ENCODE data around the gene CLCN1. TPM values are rescaled to one million over a fixed set of nuclear protein-coding genes. Genes with fewer than 3 reads are reported as not detected.

CLCN1 gene
- total RNA-seq, 4 donors from 2014 or later, result 0.92 to 2.9 (median 1.7) TPM

- in situ Hi-C loops (cut with MboI; ENCODE audit: low sequenced_read_pairs in 4 of 4), result no loop called here
- Histone ChIP-seq H3K27me3 (no peaks in the 10 kb centered on the region), H3K4me3 (no peak overlapping the region), H3K27ac (no peak overlapping the region), H3K9me3 (no peaks in the 10 kb centered on the region), H3K4me1 (peaks cover 13 to 21% of the 10 kb centered on the region in 2 donors), H3K36me3 (peaks cover 0 to 9% of the 10 kb centered on the region in 2 donors)
- ATAC-seq (peak in 1 of 2 donors; percentile 20), DNase-seq (no peak)
- intact Hi-C loops (cut with DNase I; ENCODE audit: low total_unique reads), result no loop called here
- TF ChIP-seq POLR2A (IDR thresholded peaks at IDR 0.05) (no peak), CTCF (IDR thresholded peaks at IDR 0.05 in 4 of 5, conservative IDR thresholded peaks at IDR 0.05 in 1 of 5) (no peak)
These were observed 81.0 kb downstream of the CLCN1 start for GRCh38 chr7:143396625-143397556.

GRCh38 chr7:143397710-143398530 lies 82.0 kb downstream of the CLCN1 start:
- TF ChIP-seq CTCF (IDR thresholded peaks at IDR 0.05 in 4 of 5, conservative IDR thresholded peaks at IDR 0.05 in 1 of 5) (no peak), POLR2A (IDR thresholded peaks at IDR 0.05) (no peak)
- H3K9me3 ChIP-seq, result no peaks in the 10 kb centered on the region
- H3K27me3 ChIP-seq, result no peaks in the 10 kb centered on the region
- DNase-seq, result no peak
- H3K4me3 ChIP-seq, result no peak overlapping the region
- intact Hi-C loops (cut with DNase I; ENCODE audit: low total_unique reads), result no loop called here
- H3K4me1 ChIP-seq, result peaks cover 7 to 13% of the 10 kb centered on the region in 2 donors
- no peak for ATAC-seq
- H3K36me3 ChIP-seq, result no peaks in the 10 kb centered on the region
- H3K27ac ChIP-seq, result no peak overlapping the region
- in situ Hi-C loops (cut with MboI; ENCODE audit: low sequenced_read_pairs in 4 of 4), result no loop called here

GRCh38 chr7:143398616-143399015 lies 82.7 kb downstream of the CLCN1 start:
- no peak for DNase-seq
- no peaks in the 10 kb centered on the region for H3K9me3 ChIP-seq
- no peaks in the 10 kb centered on the region for H3K27me3 ChIP-seq
- no peak overlapping the region for H3K4me3 ChIP-seq
- no peaks in the 10 kb centered on the region for H3K36me3 ChIP-seq
- no peak overlapping the region for H3K27ac ChIP-seq
- peaks cover 6 to 7% of the 10 kb centered on the region in 2 donors for H3K4me1 ChIP-seq
- in situ Hi-C loops (cut with MboI; ENCODE audit: low sequenced_read_pairs in 4 of 4) (no loop called here), intact Hi-C loops (cut with DNase I; ENCODE audit: low total_unique reads) (no loop called here)
- TF ChIP-seq POLR2A (IDR thresholded peaks at IDR 0.05) (no peak), CTCF (IDR thresholded peaks at IDR 0.05 in 4 of 5, conservative IDR thresholded peaks at IDR 0.05 in 1 of 5) (no peak)
- no peak for ATAC-seq

GRCh38 chr7:143399151-143399550 lies 83.2 kb downstream of the CLCN1 start:
- in situ Hi-C loops (cut with MboI; ENCODE audit: low sequenced_read_pairs in 4 of 4), result no loop called here
- no peak for DNase-seq
- intact Hi-C loops (cut with DNase I; ENCODE audit: low total_unique reads), result no loop called here
- Histone ChIP-seq H3K27ac (no peak overlapping the region), H3K4me1 (peaks cover 6 to 7% of the 10 kb centered on the region in 2 donors), H3K4me3 (no peak overlapping the region), H3K9me3 (no peaks in the 10 kb centered on the region), H3K36me3 (no peaks in the 10 kb centered on the region), H3K27me3 (no peaks in the 10 kb centered on the region)
- no peak for ATAC-seq
- no peak for TF ChIP-seq POLR2A (IDR thresholded peaks at IDR 0.05)
- no peak for TF ChIP-seq CTCF (IDR thresholded peaks at IDR 0.05 in 4 of 5, conservative IDR thresholded peaks at IDR 0.05 in 1 of 5)

All from gastrocnemius medialis (tissue), 4 donors.